ENCODE results near the gene AKAP8. TPM values are rescaled to one million over a fixed set of nuclear protein-coding genes. Genes with fewer than 3 reads are reported as not detected.

AKAP8 gene
- total and polyA plus RNA-seq, 9 of the 15 experiments (the other 6 are each of a cell fraction or from before 2014, with no cell fraction given), result 3.4 to 56.5 (median 15.0) TPM

- Histone ChIP-seq H4K20me1 (replicated peaks; ENCODE audit: control insufficient read depth, insufficient read depth, low read length) (peaks cover 16% of the 10 kb centered on the region), H3K36me3 (ENCODE audit: control insufficient read depth, insufficient read depth, low read length) (peaks cover 32% of the 10 kb centered on the region; the same call in 2 of the 3 replicates), H3K9me1 (ENCODE audit: control insufficient read depth, insufficient read depth, low read length) (no peaks in the 10 kb centered on the region), H3K4me3 (no peak overlapping the region), H3K4me1 (replicated peaks in 1 of 2; ENCODE audit: control insufficient read depth in 2 of 2, insufficient read depth in 2 of 2, low read length in 2 of 2) (peaks cover 14 to 26% of the 10 kb centered on the region in 2 experiments), H3K4me2 (ENCODE audit: insufficient read depth, low read length) (no peak overlapping the region; the same call in 1 of the 2 replicates), H3K27ac (ENCODE audit: extremely low read depth, low read depth, low read length) (no peak overlapping the region; the same call in 2 of the 3 replicates), H2AFZ (ENCODE audit: low read depth, low read length) (no peak overlapping the region), H3K79me2 (ENCODE audit: control insufficient read depth, insufficient read depth, low read length) (peaks cover 35% of the 10 kb centered on the region), H3K9ac (ENCODE audit: insufficient read depth in 1 of 2, low read depth in 2 of 2, low read length in 2 of 2) (no peak overlapping the region), H3K9me3 (replicated peaks; ENCODE audit: control insufficient read depth, insufficient read depth, low read depth, low read length) (no peaks in the 10 kb centered on the region), H3K27me3 (ENCODE audit: control insufficient read depth in 2 of 2, insufficient read depth in 2 of 2, low read length in 2 of 2) (no peaks in the 10 kb centered on the region; a peak in 1 of 5 replicates)
- in situ Hi-C loops (cut with MboI), result no loop called here
- ChIA-PET CTCF (ENCODE audit: low intra/inter-chr PET ratio) (no interaction called here), POLR2A (no interaction called here)
- TF ChIP-seq PPARD (CRISPR knock-in tag; IDR thresholded peaks at IDR 0.05) (no peak), SMARCA4 (IDR thresholded peaks at IDR 0.05) (no peak), BRD9 (IDR thresholded peaks at IDR 0.05; ENCODE audit: low read depth, partially characterized antibody) (no peak), GTF2F1 (IDR thresholded peaks at IDR 0.05; ENCODE audit: low read depth, low read length) (no peak), FOXP4 (CRISPR knock-in tag; IDR thresholded peaks at IDR 0.05; ENCODE audit: borderline replicate concordance) (no peak), POLR3G (IDR thresholded peaks at IDR 0.05; ENCODE audit: extremely low read depth, insufficient read length, insufficient replicate concordance) (no peak), ZNF551 (CRISPR knock-in tag; IDR thresholded peaks at IDR 0.05) (no peak), MTA3 (IDR thresholded peaks at IDR 0.05; ENCODE audit: borderline replicate concordance) (no peak), ZNF507 (tag; conservative IDR thresholded peaks at IDR 0.05) (no peak), E2F4 (CRISPR knock-in tag; IDR thresholded peaks at IDR 0.05; ENCODE audit: low read depth) (no peak), RBM25 (IDR thresholded peaks at IDR 0.05; ENCODE audit: low read depth, low read length, severe bottlenecking) (no peak), ZNF408 (CRISPR knock-in tag; IDR thresholded peaks at IDR 0.05; ENCODE audit: low read depth) (no peak), SIN3A (IDR thresholded peaks at IDR 0.05; ENCODE audit: borderline replicate concordance in 2 of 2, control insufficient read depth in 1 of 2, low read depth in 2 of 2, low read length in 2 of 2) (no peak)
- intact Hi-C loops (cut with micrococcal nuclease), result no loop called here
- 42% methylated on average over 2 of the region's 2 CpGs for WGBS (ENCODE audit: insufficient coverage, low coverage, missing lambda C conversion rate)
- BruUV-seq (replicated peaks), result no TSS peak
- no peak for DNase-seq (ENCODE audit: extremely low read depth in 1 of 4, low spot score in 3 of 4)
- no peak for FAIRE-seq
- no peak for ATAC-seq
Observed at GRCh38 chr19:15381429-15381828, 1.8 kb upstream of the AKAP8 start.
